HG03097 (cell line): ENCODE data around the gene KCTD21.

Experiments
- ATAC-seq: cut with Tn5 transposase; IDR thresholded peaks from one replicate; pipeline ENCODE4 v1.9.1; 2021; ENCODE audit not compliant: unreplicated experiment, low FRiP score

The KCTD21 gene

GRCh38 chr11:78219493-78220217 is 31.2 kb upstream of the KCTD21 start:
- no peak for ATAC-seq

DNA sequence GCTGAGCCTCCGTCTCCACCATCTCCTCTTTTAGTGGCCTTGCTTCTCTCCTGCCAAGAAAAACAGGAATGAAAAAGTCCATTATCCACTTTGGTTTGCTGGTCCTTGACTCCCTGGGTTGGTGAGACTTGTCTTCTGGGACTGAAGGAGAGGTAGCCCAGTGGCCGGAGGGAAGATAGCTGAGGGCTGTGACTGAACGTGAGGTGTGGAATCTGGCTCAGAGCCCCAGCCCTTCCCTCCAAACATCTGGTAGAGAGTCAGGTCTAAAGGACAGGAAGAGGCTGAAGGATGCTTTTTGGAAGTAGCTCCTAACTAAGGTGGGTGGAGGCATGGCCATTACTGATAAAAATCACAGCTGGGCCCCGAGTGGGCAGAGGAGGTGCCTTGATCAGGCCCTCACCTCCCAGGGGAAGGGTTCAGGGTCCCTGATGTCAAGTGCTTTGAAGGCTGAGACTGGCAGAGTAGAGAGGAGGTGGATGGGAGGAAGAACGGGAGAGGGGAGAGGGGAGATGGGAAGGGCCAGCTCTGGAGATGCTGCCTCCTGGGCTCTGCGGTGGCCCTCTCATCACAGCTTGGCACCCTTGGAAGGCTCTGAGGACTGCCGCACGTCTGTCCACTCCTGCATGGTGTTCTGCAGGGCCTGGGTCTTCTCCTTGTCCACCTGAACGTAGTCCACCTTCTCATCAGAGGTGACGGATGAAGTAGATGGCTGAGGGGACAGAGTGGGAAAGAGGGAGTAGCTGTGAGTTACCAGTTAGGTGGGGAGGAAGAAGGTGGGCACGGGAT is 30.5 kb upstream of the KCTD21 start:
- no peak for ATAC-seq

DNA sequence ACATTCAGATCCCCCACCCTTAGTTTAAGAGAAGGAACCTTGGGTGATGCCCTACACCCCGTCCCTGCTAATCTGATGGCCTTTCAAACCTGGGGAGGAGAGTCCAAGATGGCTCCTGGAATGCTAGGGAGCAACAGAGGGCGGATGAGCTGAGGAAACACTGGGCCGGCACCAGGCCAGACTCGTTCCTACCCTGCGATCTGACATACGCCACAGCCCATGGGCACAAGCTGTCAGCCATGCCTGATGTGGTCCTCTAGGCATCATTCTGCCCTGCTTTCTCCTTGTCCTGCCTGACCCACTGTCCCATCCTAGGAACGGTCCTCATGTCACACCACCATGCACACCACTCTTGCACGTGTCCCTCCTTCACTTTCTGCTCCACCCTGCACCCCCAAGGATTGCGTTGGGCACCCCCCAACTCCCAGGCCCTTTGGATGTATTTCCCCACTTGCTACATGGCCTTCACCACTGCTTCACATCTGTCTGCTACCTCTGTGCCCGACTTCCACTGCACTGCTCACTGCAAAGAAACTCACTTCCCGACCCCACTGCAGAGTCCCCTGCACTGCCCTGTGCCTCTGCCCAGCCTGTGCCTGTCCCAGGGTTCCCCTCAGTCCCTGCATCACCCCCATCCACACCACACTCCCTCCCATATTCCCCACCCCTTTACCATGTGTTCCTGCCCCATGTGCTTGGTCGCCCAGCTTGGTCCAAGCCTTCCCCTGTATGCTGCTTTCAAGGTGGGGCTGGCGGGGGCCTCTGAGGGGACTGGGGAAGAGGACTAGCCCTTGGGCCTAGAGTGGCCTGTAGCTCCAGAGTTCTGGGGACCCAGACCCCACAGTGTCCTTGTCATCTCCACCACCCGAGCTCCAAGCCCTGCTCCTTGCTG is 29.5 kb upstream of the KCTD21 start:
- no peak for ATAC-seq

- ATAC-seq: no peak
Observed at GRCh38 chr11:78216571-78217287, 28.3 kb upstream of the KCTD21 start.

DNA sequence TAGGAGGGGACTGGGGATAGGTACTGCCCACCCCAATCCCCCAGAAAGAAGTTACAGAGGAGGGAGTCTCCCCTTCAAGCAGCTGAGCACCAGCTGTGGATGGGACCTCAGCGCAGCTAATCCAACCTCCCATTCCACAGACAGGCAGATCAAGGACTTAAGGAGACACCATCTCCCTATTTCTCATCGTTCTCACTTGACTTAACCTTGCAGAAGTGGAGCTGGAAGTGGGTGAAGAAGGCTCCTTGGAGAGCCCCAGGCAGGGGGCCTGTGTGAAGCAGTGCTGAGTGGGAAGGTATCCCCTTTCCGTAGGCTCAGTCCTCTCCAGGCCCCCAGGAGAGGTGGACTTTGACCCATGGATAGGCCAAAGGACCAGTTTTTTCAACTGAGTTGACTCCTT is 27.6 kb upstream of the KCTD21 start:
- no peak for ATAC-seq

GRCh38 chr11:78214331-78215194 is 26.1 kb upstream of the KCTD21 start:
- ATAC-seq: no peak

GRCh38 chr11:78213526-78214330 is 25.3 kb upstream of the KCTD21 start:
- no peak for ATAC-seq

DNA sequence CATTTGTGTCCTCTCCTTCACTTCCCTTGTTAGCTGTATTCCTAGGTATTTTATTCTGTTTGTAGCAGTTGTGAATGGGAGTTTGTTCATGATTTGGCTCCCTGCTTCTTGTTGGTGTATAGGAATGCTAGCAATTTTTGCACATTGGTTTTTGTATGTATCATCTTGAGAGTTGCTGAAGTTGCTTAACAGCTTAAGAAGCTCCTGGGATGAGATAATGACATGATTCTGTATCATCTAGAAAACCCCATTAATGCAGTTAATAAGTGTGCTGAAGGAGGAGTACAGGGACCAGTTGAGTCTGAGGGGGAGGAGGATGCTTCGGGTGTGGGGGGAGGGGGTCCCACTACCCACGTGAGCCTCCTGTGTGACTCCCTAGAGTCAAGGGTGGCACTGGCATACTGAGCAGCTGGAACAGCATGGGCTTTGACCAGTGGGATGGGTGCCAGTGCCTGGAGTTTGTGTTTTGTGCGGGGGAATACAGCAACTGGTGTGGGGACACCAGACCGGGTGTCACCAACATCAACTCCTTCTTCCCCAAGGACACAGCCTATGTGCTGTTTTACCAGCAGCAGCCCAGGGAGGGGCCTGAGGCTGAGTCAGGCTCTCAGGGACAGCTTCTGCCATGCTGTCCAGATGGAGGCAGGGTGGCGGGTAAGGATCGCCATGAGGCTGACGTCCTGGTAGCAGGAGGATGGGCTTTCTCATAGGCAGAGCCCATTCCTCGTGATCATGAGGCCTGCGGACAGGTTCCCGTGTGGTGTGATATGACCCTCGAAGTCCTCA is 24.4 kb upstream of the KCTD21 start:
- no peak for ATAC-seq

- no peak for ATAC-seq
Observed at GRCh38 chr11:78211565-78211964, 23.1 kb upstream of the KCTD21 start.

DNA sequence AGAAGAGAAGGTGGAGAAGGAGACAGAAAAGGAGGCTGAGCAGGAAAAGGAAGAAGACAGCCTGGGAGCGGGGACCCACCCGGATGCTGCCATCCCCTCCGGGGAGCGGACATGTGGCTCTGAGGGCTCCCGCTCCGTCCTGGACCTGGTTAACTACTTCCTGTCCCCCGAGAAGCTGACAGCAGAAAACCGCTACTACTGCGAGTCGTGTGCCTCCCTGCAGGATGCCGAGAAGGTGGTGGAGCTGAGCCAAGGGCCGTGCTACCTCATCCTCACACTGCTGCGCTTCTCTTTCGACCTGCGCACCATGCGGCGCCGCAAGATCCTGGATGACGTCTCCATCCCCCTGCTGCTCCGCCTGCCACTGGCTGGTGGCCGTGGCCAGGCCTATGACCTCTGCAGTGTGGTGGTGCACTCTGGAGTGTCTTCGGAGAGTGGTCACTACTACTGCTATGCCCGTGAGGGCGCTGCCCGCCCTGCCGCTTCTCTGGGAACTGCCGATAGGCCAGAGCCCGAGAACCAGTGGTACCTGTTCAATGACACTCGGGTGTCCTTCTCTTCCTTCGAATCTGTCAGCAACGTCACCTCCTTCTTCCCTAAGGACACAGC is 21.7 kb upstream of the KCTD21 start:
- ATAC-seq: no peak

DNA sequence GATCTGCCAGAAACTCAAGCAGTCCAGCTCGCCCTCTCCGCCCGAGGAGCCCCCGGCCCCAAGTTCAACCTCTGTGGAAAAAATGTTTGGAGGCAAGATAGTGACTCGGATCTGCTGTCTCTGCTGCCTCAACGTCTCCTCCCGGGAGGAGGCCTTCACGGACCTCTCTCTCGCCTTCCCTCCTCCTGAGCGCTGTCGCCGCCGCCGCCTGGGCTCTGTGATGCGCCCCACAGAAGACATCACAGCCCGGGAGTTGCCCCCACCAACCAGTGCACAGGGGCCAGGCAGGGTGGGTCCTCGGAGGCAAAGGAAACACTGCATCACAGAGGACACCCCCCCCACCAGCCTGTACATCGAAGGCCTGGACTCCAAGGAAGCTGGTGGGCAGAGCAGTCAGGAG is 21.1 kb upstream of the KCTD21 start:
- no peak for ATAC-seq

- no peak for ATAC-seq
Observed at GRCh38 chr11:78208257-78209165, 20.1 kb upstream of the KCTD21 start.

DNA sequence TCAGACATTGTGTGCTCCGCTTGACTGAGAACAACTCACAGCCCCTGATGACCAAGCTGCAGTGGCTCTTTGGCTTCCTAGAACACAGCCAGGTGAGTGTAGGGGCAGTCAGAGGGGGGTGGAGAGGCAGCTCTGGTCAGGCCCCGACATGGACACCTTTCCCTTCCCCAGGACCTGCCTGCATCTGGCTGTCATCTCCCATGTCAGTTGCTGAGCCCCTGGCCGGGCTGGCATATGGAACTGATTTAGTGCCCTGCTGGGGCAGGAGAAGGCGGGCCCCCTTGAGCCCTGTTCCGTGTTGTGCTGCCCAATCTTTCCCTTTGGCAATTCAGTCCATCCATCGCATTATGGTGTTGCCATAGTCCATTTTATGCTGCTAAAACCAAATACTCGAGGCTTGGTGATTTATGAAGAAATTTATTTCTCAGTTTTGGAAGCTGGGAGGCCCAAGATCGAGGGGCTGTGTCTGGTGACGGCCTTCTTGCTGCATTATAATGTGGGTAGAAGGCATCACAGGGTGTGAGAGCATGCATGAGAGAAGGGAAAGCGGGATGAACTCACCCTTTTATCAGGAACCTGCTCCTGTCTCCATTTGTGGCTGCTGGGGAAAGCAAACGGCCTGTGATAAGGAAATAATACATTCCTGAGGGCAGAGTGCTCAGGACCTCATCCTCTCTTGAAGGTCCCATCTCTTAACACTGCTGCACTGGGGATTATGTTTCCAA is 19.3 kb upstream of the KCTD21 start:
- no peak for ATAC-seq

DNA sequence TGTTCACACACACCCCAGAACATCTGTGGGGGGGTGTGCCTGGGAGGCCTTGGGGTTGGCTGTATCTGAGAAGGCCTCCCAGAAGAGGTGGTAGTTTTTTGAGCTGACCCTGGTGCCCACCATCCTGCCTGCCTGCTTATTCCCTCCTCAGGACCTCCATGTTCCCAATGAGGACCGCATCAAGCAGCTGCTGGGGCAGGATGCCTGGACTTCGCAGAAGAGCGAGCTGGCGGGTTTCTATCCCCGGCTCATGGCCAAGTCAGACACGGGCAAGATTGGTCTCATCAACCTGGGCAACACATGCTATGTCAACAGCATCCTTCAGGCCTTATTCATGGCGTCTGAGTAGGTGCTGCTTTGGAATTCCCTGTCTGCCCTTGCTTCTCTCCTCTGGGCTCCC is 17.3 kb upstream of the KCTD21 start:
- ATAC-seq: no peak

GRCh38 chr11:78205256-78205655 is 16.8 kb upstream of the KCTD21 start:
- ATAC-seq: no peak

DNA sequence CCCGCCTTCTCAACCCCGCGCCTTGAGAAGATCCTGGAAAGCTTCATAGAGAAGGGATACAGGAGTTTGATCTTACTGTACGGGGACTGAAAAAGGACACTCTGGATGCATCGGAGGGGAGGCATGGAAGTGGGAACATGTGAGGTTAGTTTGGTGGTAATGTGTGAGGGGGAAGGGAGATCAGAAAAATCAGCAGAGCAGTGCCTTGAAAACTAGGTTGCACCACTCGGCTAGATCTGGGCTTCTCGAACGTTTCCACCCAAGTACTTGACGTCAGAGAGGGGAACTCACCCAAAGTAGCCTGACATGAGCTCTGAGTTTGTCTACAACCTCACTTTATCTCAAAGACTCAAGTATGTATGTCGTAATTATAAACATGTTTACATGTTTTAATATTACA is 14.8 kb upstream of the KCTD21 start:
- ATAC-seq: no peak
